ENCODE results near the gene SLC8A2.

Gene SLC8A2

GRCh38 chr19:47423203-47423882, 48.4 kb downstream of the SLC8A2 start:
- TF ChIP-seq FOXM1 (IDR thresholded peaks at IDR 0.05; ENCODE audit: borderline replicate concordance, low read depth) (no peak), CEBPB (IDR thresholded peaks at IDR 0.05) (no peak), REST (IDR thresholded peaks at IDR 0.05; ENCODE audit: low read depth) (no peak), NFIC (IDR thresholded peaks at IDR 0.05) (no peak), USF1 (IDR thresholded peaks at IDR 0.05) (no peak), TAF1 (IDR thresholded peaks at IDR 0.05; ENCODE audit: low read depth) (no peak)

GRCh38 chr19:47422417-47423163, 49.1 kb downstream of the SLC8A2 start:
- no peak for TF ChIP-seq CREB1 (IDR thresholded peaks at IDR 0.05; ENCODE audit: low read depth)
- TF ChIP-seq REST (IDR thresholded peaks at IDR 0.05; ENCODE audit: low read depth) = no peak
- no peak for TF ChIP-seq TAF1 (IDR thresholded peaks at IDR 0.05; ENCODE audit: low read depth)
- TF ChIP-seq CEBPB (IDR thresholded peaks at IDR 0.05) = no peak
- no peak for TF ChIP-seq ZBTB7A (IDR thresholded peaks at IDR 0.05; ENCODE audit: low read depth)
- TF ChIP-seq YY1 (IDR thresholded peaks at IDR 0.05; ENCODE audit: low read depth) = no peak
- no peak for TF ChIP-seq EP300 (IDR thresholded peaks at IDR 0.05; ENCODE audit: borderline replicate concordance)
- no peak for TF ChIP-seq RAD21 (IDR thresholded peaks at IDR 0.05; ENCODE audit: low read depth)
- TF ChIP-seq TCF12 (IDR thresholded peaks at IDR 0.05; ENCODE audit: low read depth) = no peak
- no peak for TF ChIP-seq FOXM1 (IDR thresholded peaks at IDR 0.05; ENCODE audit: borderline replicate concordance, low read depth)
- TF ChIP-seq NFIC (IDR thresholded peaks at IDR 0.05) = no peak
- no peak for TF ChIP-seq TEAD4 (IDR thresholded peaks at IDR 0.05)
- TF ChIP-seq EGR1 (IDR thresholded peaks at IDR 0.05) = no peak
- no peak for TF ChIP-seq USF1 (IDR thresholded peaks at IDR 0.05)

GRCh38 chr19:47421844-47422395, 49.8 kb downstream of the SLC8A2 start:
- TF ChIP-seq TCF12 (IDR thresholded peaks at IDR 0.05; ENCODE audit: low read depth) (no peak), CREB1 (IDR thresholded peaks at IDR 0.05; ENCODE audit: low read depth) (no peak), ZBTB7A (IDR thresholded peaks at IDR 0.05; ENCODE audit: low read depth) (peak; percentile 35; the same call in 1 of the 2 replicates), YY1 (IDR thresholded peaks at IDR 0.05; ENCODE audit: low read depth) (no peak), TEAD4 (IDR thresholded peaks at IDR 0.05) (no peak), USF1 (IDR thresholded peaks at IDR 0.05) (no peak), REST (IDR thresholded peaks at IDR 0.05; ENCODE audit: low read depth) (no peak), CEBPB (IDR thresholded peaks at IDR 0.05) (no peak)

GRCh38 chr19:47421244-47421786, 50.4 kb downstream of the SLC8A2 start:
- no peak for TF ChIP-seq MAX (IDR thresholded peaks at IDR 0.05)
- no peak for TF ChIP-seq TCF12 (IDR thresholded peaks at IDR 0.05; ENCODE audit: low read depth)
- no peak for TF ChIP-seq TEAD4 (IDR thresholded peaks at IDR 0.05)
- TF ChIP-seq YY1 (IDR thresholded peaks at IDR 0.05; ENCODE audit: low read depth) = no peak
- TF ChIP-seq ZBTB7A (IDR thresholded peaks at IDR 0.05; ENCODE audit: low read depth) = no peak
- TF ChIP-seq EP300 (IDR thresholded peaks at IDR 0.05; ENCODE audit: borderline replicate concordance) = no peak
- TF ChIP-seq EGR1 (IDR thresholded peaks at IDR 0.05) = no peak
- TF ChIP-seq CREB1 (IDR thresholded peaks at IDR 0.05; ENCODE audit: low read depth) = no peak
- no peak for TF ChIP-seq NFIC (IDR thresholded peaks at IDR 0.05)
- TF ChIP-seq USF1 (IDR thresholded peaks at IDR 0.05) = no peak
- no peak for TF ChIP-seq CEBPB (IDR thresholded peaks at IDR 0.05)
- no peak for TF ChIP-seq RAD21 (IDR thresholded peaks at IDR 0.05; ENCODE audit: low read depth)
- no peak for TF ChIP-seq REST (IDR thresholded peaks at IDR 0.05; ENCODE audit: low read depth)
- no peak for TF ChIP-seq FOXM1 (IDR thresholded peaks at IDR 0.05; ENCODE audit: borderline replicate concordance, low read depth)
- TF ChIP-seq TAF1 (IDR thresholded peaks at IDR 0.05; ENCODE audit: low read depth) = no peak

Measured in Ishikawa (cell line).